HFF-Myc (cell line): ENCODE data around the gene KIAA1549.
"Not testable (repeated sequence)": the region's sequence is repeated elsewhere in the genome, so short reads cannot be mapped to it uniquely, and the experiment has no call there.

Source experiments
- DNase-seq: peaks from one replicate; pipeline ENCODE4 v3.0.0-alpha.2; 2011; ENCODE audit warnings: low read depth; ENCODE audit errors: extremely low read depth
- H3K4me3 ChIP-seq: replicated peaks from 2 replicates; pipeline ENCODE4 v1.5.1; 2011; ENCODE audit warnings: low read depth, mild to moderate bottlenecking, control low read depth, low read length
- CTCF ChIP-seq: IDR thresholded peaks from 2 replicates; pipeline ENCODE4 v1.5.1; 2012; ENCODE audit warnings: mild to moderate bottlenecking, low read depth, low read length, control low read depth; ENCODE audit errors: missing control alignments

The KIAA1549 gene

GRCh38 chr7:138802706-138803105 lies 178.5 kb downstream of the KIAA1549 start:
- no peak for DNase-seq
- no peak overlapping the region for H3K4me3 ChIP-seq
- no peak for TF ChIP-seq CTCF

GRCh38 chr7:138801256-138801655 lies 179.9 kb downstream of the KIAA1549 start:
- no peak for DNase-seq
- TF ChIP-seq CTCF = no peak
- no peak overlapping the region for H3K4me3 ChIP-seq

- DNase-seq = no peak
- TF ChIP-seq CTCF = no peak
- H3K4me3 ChIP-seq = no peak overlapping the region
Measured at GRCh38 chr7:138799336-138800000, 181.7 kb downstream of the KIAA1549 start.

- DNase-seq = no peak
- no peak overlapping the region for H3K4me3 ChIP-seq
- no peak for TF ChIP-seq CTCF
Measured at GRCh38 chr7:138798836-138799235, 182.4 kb downstream of the KIAA1549 start.

- no peak for DNase-seq
- H3K4me3 ChIP-seq = no peak within 1 kb of the TSS
- no peak for TF ChIP-seq CTCF
Measured at GRCh38 chr7:138797715-138798320, 183.4 kb downstream of the KIAA1549 start, which contains the start of the genes ATP6V0A4 and TMEM213. Gene ATP6V0A4, minus strand, starts transcription at chr7:138798196. Its CDS starts 26,949 bp downstream, at chr7:138771247. Gene TMEM213, plus strand, starts transcription at chr7:138797994. Its CDS starts 111 bp downstream, at chr7:138798105.

GRCh38 chr7:138797046-138797445 lies 184.1 kb downstream of the KIAA1549 start:
- H3K4me3 ChIP-seq, DNase-seq: not testable (repeated sequence)

GRCh38 chr7:138796038-138796615 lies 185.1 kb downstream of the KIAA1549 start:
- no peak for TF ChIP-seq CTCF
- no peak overlapping the region for H3K4me3 ChIP-seq
- DNase-seq = no peak
